22Rv1 (cell line): ENCODE data around the gene OR5D18.
"Not testable (repeated sequence)": the region's sequence is repeated elsewhere in the genome, so short reads cannot be mapped to it uniquely, and the experiment has no call there.

ENCODE experiments used
- H3K27ac ChIP-seq: fragments of 450-650 bp; 2 replicates; pipeline ENCODE4 v1.5.1; 2017
- ZFX ChIP-seq: fragments of 450-650 bp; IDR thresholded peaks from 2 replicates; pipeline ENCODE4 v1.6.1; 2017; ENCODE audit warnings: antibody characterized with exemption, borderline replicate concordance
- TF ChIP-seq, protein P1 (sequence below): fragments of 450-650 bp; IDR thresholded peaks from 2 replicates; pipeline ENCODE4 v1.5.1; 2017; ENCODE audit warnings: mild to moderate bottlenecking

The OR5D18 gene

DNA sequence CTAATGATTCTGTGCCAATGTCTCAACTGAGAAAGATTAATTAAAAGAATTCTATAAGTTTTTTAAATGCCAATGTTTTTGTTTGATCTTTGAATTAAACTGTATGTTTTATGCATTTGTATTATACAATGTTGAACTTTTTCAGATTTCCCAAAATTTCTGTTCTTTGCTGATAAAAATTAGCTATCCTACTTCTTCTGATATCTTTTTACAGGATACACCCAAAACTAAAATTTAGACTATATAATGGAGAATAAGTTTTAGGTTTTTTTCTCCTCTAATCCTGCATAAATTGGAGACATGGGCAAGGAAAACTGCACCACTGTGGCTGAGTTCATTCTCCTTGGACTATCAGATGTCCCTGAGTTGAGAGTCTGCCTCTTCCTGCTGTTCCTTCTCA, 7.5 kb downstream of the OR5D18 start, which contains the start of gene OR5L2:
Gene OR5L2, plus strand, starts transcription at position 301 of the 400 bp plus-strand sequence. Its CDS starts 0 bp downstream, at position 301.
- no peak for TF ChIP-seq ZFX
- TF ChIP-seq, protein P1, sequence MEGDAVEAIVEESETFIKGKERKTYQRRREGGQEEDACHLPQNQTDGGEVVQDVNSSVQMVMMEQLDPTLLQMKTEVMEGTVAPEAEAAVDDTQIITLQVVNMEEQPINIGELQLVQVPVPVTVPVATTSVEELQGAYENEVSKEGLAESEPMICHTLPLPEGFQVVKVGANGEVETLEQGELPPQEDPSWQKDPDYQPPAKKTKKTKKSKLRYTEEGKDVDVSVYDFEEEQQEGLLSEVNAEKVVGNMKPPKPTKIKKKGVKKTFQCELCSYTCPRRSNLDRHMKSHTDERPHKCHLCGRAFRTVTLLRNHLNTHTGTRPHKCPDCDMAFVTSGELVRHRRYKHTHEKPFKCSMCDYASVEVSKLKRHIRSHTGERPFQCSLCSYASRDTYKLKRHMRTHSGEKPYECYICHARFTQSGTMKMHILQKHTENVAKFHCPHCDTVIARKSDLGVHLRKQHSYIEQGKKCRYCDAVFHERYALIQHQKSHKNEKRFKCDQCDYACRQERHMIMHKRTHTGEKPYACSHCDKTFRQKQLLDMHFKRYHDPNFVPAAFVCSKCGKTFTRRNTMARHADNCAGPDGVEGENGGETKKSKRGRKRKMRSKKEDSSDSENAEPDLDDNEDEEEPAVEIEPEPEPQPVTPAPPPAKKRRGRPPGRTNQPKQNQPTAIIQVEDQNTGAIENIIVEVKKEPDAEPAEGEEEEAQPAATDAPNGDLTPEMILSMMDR: no peak
- H3K27ac ChIP-seq: no peak within 1 kb of the TSS

DNA sequence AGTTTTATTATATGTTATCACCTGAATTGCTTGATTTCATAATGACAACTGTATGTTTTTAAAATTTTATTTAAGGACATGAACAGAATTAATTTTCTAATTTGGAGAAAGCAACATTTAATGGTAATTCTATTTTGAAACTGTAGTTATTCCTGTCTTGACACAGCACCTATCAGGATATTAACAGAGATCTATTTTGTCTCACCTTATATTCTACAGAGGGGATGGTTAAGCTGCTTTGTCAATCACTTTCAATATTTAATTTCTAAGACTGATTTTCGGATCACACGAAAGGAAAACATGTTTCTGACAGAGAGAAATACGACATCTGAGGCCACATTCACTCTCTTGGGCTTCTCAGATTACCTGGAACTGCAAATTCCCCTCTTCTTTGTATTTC, 19.0 kb downstream of the OR5D18 start, which contains the start of gene OR5D16:
Gene OR5D16, plus strand, starts transcription at position 301 of the 400 bp plus-strand sequence. Its CDS starts 0 bp downstream, at position 301.
- H3K27ac ChIP-seq: no peak within 1 kb of the TSS
- TF ChIP-seq, protein P1: no peak
- no peak for TF ChIP-seq ZFX

DNA sequence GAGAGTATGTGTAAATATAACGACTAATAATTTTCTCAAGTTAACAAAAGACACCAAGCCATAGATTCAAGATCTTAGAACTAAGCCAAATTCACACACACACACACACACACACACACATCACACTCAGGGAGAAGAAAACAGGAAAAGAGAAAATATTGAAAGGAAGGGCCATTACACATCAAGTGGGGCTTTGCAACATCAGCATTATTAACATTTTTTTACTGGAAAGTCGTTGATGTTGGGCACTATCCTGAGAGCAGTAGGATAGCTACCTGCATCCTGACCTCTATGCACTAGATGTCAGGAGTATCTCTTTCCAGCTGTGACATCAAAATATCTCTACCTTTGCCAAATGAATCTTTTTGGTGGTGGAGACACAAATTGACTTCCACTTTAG, 28.0 kb downstream of the OR5D18 start:
- no peak overlapping the region for H3K27ac ChIP-seq
- TF ChIP-seq ZFX: no peak
- TF ChIP-seq, protein P1: no peak

DNA sequence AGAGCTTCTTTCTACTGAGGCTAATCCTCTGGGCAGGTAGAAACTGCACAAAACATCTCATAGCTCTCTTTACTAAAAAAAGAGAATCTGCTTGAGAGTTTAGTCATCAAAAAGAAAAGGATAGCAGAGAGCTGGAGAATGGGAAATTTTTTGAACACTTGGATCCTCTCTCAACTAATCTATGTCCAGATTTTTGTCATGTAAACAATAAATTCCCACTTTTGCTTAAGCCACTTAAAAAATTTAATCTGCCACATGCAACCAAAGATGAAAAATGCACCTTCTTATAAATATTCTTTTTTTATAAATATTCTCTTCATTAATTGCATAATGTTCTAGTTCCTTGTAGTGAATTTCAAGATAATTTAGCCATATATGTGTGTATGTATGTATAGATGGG, 29.6 kb downstream of the OR5D18 start:
- H3K27ac ChIP-seq: no peak overlapping the region
- no peak for TF ChIP-seq ZFX
- TF ChIP-seq, protein P1: no peak

DNA sequence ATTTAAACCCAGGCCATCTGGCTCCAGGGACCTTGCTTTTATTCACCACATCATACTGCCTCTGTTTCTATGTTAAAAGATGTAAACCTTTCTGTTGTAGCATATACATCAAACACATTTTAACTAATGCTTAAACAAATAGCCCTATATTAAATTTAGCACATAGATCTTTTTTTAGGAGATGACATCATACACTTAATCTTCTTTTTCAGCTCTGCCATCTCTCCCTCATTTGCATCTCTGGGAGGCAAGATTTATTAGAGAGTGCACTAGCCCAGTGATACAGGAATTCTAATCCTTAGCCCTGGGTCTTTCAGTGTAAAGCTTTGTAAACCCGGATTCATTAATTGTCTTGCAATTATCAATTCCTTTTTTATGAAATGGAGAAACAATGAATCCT, 32.7 kb downstream of the OR5D18 start:
- TF ChIP-seq, protein P1: no peak
- no peak for TF ChIP-seq ZFX
- no peak overlapping the region for H3K27ac ChIP-seq

DNA sequence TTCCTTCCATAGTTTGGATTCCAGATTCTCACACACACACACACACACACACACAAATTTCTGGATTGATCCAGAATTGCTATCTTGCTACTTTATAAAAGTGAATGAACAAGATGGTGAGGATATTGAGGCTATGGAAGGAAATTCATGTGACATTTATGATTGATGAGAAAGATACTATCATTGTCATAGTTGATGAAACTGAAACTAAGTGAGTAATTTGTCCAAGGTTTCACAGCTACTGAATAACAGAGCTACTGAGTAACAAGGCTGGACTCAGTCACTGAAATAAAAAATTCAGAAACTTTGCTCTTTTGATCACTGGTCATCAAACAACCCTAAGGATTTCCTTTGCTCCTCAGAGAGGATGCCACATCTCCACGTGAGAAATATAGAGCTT, 35.3 kb downstream of the OR5D18 start:
- TF ChIP-seq, protein P1: no peak
- TF ChIP-seq ZFX: no peak
- H3K27ac ChIP-seq: no peak overlapping the region

DNA sequence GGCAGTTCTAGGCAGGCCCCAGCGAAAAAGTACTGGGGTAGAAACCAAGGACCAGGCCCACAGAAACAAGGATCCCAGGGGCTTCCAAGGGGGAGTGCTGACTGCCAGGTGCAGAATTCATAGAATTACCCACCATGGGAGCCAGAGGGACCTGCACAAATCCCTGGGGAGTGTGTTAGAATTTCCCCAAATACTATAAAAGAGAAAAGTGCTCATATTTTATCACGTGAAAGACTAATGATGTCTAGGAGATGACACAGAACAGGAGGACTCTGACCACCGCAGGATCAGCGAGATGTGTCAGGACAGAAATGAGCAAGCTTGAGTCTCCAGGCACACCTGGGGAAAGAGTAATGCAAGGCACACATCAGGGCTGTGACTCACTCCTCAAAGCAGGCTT, 47.9 kb downstream of the OR5D18 start:
- H3K27ac ChIP-seq: not testable (repeated sequence)
